ENCODE measurements around the gene ZC3HAV1. TPM values are rescaled to one million over a fixed set of nuclear protein-coding genes. Genes with fewer than 3 reads are reported as not detected.

The ZC3HAV1 gene
- total RNA-seq, 1 experiment from 2014 or later = 38.0 TPM

- peaks cover 8% of the 10 kb centered on the region for H3K4me1 Mint-ChIP-seq
- TF ChIP-seq ZNF317 (CRISPR knock-in tag; IDR thresholded peaks at IDR 0.05; ENCODE audit: borderline replicate concordance, low read depth) (no peak), ETV6 (CRISPR knock-in tag; IDR thresholded peaks at IDR 0.05) (no peak), ZSCAN18 (CRISPR knock-in tag; IDR thresholded peaks at IDR 0.05) (no peak), IRF2 (CRISPR knock-in tag; IDR thresholded peaks at IDR 0.05; ENCODE audit: borderline replicate concordance, low read depth) (no peak), OVOL2 (CRISPR knock-in tag; IDR thresholded peaks at IDR 0.05; ENCODE audit: borderline replicate concordance) (no peak), MXD4 (CRISPR knock-in tag; IDR thresholded peaks at IDR 0.05; ENCODE audit: borderline replicate concordance) (no peak), NFE2L1 (CRISPR knock-in tag; IDR thresholded peaks at IDR 0.05) (no peak), ZNF396 (CRISPR knock-in tag; IDR thresholded peaks at IDR 0.05; ENCODE audit: borderline replicate concordance) (no peak), ESRRA (CRISPR knock-in tag; IDR thresholded peaks at IDR 0.05; ENCODE audit: borderline replicate concordance) (no peak), ZNF512 (CRISPR knock-in tag; IDR thresholded peaks at IDR 0.05; ENCODE audit: borderline replicate concordance) (no peak), CTCF (IDR thresholded peaks at IDR 0.05) (no peak), SMAD4 (CRISPR knock-in tag; IDR thresholded peaks at IDR 0.05) (no peak)
- H3K4me3 Mint-ChIP-seq = no peak overlapping the region
- peak overlapping the region; percentile 20; the same call in 1 of the 2 replicates for H3K27ac Mint-ChIP-seq
- peaks cover 37% of the 10 kb centered on the region for H3K36me3 Mint-ChIP-seq
- ATAC-seq (no peak), DNase-seq (ENCODE audit: low spot score) (no peak)
- H3K9me3 Mint-ChIP-seq = no peaks in the 10 kb centered on the region
- H3K27me3 Mint-ChIP-seq (ENCODE audit: low read depth) = no peaks in the 10 kb centered on the region
- ChIA-PET POLR2A (interaction anchor here (0.6 kb wide), 1 partner anchor 1214 kb away, joined by 3 read pairs; no protein-coding TSS in a partner anchor), CTCF (no interaction called here)
These were observed 86.4 kb downstream of the ZC3HAV1 start for GRCh38 chr7:139023076-139023475.

GRCh38 chr7:139022286-139022685 is 87.2 kb downstream of the ZC3HAV1 start:
- ChIA-PET POLR2A (interaction anchor here (0.6 kb wide), 1 partner anchor 1214 kb away, joined by 3 read pairs; no protein-coding TSS in a partner anchor), CTCF (interaction anchor here (0.5 kb wide), 1 partner anchor 739 kb away, joined by 4 read pairs; no protein-coding TSS in a partner anchor)
- Mint-ChIP-seq H3K4me1 (peaks cover 10% of the 10 kb centered on the region), H3K27ac (no peak overlapping the region), H3K4me3 (no peak overlapping the region), H3K9me3 (no peaks in the 10 kb centered on the region), H3K36me3 (peaks cover 33% of the 10 kb centered on the region), H3K27me3 (ENCODE audit: low read depth) (no peaks in the 10 kb centered on the region)
- TF ChIP-seq ZNF121 (CRISPR knock-in tag; IDR thresholded peaks at IDR 0.05) (peak; percentile 81; the same call in 1 of the 2 replicates), MXD4 (CRISPR knock-in tag; IDR thresholded peaks at IDR 0.05; ENCODE audit: borderline replicate concordance) (no peak), SP1 (CRISPR knock-in tag; conservative IDR thresholded peaks at IDR 0.05) (no peak), CREB1 (CRISPR knock-in tag; IDR thresholded peaks at IDR 0.05) (no peak)
- no peak for DNase-seq (ENCODE audit: low spot score)
- ATAC-seq = no peak

GRCh38 chr7:139018910-139019309 is 90.6 kb downstream of the ZC3HAV1 start:
- peaks cover 12% of the 10 kb centered on the region for H3K4me1 Mint-ChIP-seq
- no peak overlapping the region for H3K4me3 Mint-ChIP-seq
- POLR2A ChIA-PET = interaction anchor here (0.6 kb wide), 1 partner anchor 20 kb away, joined by 4 read pairs; no protein-coding TSS in a partner anchor
- TF ChIP-seq HMGXB4 (CRISPR knock-in tag; IDR thresholded peaks at IDR 0.05) (no peak), ZNF416 (CRISPR knock-in tag; IDR thresholded peaks at IDR 0.05) (no peak), CDX4 (CRISPR knock-in tag; IDR thresholded peaks at IDR 0.05; ENCODE audit: borderline replicate concordance) (no peak)
- no peak overlapping the region; the same call in 1 of the 2 replicates for H3K27ac Mint-ChIP-seq
- H3K36me3 Mint-ChIP-seq = peaks cover 15% of the 10 kb centered on the region
- CTCF ChIA-PET = interaction anchor here (0.6 to 3.1 kb wide), 5 partner anchors 17 to 599 kb away, joined by 3 to 25 read pairs (median 8); partner anchors contain the start of genes KIAA1549 and ZC3HAV1L
- DNase-seq (ENCODE audit: low spot score) (no peak), ATAC-seq (no peak)
- no peaks in the 10 kb centered on the region for H3K27me3 Mint-ChIP-seq (ENCODE audit: low read depth)
- no peaks in the 10 kb centered on the region for H3K9me3 Mint-ChIP-seq

Data from WTC11 (cell line).